ENCODE results near the gene CLCN3.

CLCN3 gene

DNA sequence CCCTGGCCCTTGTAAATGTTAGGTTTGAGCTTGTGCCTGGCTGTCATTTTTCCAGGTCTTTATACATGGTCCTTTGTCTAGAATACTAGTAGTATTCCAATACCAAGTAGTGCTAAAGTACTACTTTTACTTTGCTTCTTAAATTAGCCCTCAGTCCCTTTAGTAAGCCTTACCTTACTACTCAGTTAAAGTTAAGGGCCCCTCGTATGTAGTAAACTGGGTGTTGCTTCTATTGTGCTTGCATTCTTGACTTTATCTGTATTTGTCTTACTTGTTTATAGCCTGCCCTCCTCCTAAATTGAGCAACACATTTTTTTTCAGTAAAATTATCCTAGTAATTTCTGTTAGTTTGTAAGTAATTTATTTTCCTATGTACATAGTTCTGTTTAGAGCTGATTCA, 25.2 kb downstream of the CLCN3 start:
- TF ChIP-seq POLR2A (IDR thresholded peaks at IDR 0.05; ENCODE audit: low read depth, low read length) (no peak), PAX5 (IDR thresholded peaks at IDR 0.05; ENCODE audit: insufficient read depth, low read length, severe bottlenecking) (no peak), POU2F2 (IDR thresholded peaks at IDR 0.05; ENCODE audit: low read depth, low read length) (no peak), TAF1 (IDR thresholded peaks at IDR 0.05; ENCODE audit: low read depth, low read length) (no peak), POLR2AphosphoS5 (IDR thresholded peaks at IDR 0.05; ENCODE audit: low read depth, low read length) (no peak), SPI1 (IDR thresholded peaks at IDR 0.05; ENCODE audit: low read depth, low read length) (no peak)
- DNase-seq (ENCODE audit: insufficient read length, low spot score) (no peak), FAIRE-seq (no peak)

DNA sequence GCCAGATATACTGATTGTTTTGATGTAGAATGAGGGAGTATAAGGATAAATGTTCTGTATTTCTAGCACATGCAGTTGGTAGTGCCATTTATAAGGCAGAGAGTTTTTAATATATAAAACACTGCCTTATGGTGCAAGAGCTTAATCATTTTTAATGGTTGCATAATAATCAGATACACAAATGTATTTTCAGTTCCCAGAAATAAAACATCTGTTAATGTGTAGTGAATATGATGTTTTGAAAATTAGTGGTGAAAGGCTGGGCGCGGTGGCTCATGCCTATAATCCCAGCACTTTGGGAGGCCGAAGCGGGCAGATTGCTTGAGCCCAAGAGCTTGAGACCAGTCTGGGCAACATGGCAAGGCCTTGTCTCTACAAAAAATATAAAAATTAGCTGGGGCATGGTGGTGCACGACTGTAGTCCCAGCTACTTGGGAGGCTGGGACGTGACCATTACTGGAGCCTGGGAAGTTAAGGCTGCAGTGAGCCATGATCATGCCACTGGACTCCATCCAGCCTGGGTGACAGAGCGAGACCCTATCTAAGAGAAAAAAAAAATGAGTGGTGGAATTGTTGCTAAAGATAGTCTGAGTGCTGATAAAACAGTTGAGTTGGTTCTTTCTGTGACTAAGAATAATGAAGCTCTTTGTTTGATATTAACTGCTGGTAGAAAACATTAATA, 29.3 kb downstream of the CLCN3 start:
- DNase-seq (ENCODE audit: insufficient read length, low spot score) (no peak), FAIRE-seq (no peak)
- TF ChIP-seq POLR2A (IDR thresholded peaks at IDR 0.05; ENCODE audit: low read depth, low read length) (no peak), TAF1 (IDR thresholded peaks at IDR 0.05; ENCODE audit: low read depth, low read length) (no peak), POU2F2 (IDR thresholded peaks at IDR 0.05; ENCODE audit: low read depth, low read length) (no peak), PAX5 (IDR thresholded peaks at IDR 0.05; ENCODE audit: insufficient read depth, low read length, severe bottlenecking) (no peak), SPI1 (IDR thresholded peaks at IDR 0.05; ENCODE audit: low read depth, low read length) (no peak), POLR2AphosphoS5 (IDR thresholded peaks at IDR 0.05; ENCODE audit: low read depth, low read length) (no peak)

DNA sequence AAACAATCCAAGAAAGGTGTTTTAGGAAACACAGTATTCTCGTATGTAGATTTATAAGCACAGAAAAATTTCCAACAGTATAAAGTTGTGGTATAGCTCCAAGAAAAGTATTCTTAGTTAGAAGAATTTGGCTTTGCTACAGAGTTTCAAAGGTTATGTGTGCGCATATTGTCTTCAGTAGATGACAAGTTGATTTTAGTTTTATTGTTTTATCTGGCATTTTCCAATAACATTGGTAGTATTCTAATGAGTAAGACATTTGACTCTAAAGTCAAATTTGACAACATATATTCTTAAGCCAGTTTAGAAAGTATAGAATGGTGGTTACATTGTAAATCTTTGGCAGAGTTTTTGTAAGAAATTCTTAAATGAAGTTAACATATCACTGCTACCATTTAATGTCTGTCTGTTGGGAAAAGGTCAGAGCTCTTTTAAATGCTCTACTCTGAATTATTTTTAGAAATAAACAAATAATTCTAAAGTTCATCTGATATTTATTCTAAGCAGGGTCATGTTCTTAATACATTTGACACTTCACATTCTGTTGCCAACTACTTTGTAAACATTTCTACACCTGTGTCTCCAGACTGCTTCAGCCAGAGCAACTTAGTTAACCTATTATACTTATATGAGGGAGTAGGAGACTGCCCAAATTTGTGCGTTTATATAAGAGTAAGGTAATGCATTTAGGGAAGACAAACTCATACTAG, 30.0 kb downstream of the CLCN3 start:
- DNase-seq (ENCODE audit: insufficient read length, low spot score) (no peak), FAIRE-seq (no peak)
- no peak for TF ChIP-seq POLR2AphosphoS5 (IDR thresholded peaks at IDR 0.05; ENCODE audit: low read depth, low read length)
- no peak for TF ChIP-seq TAF1 (IDR thresholded peaks at IDR 0.05; ENCODE audit: low read depth, low read length)
- TF ChIP-seq POLR2A (IDR thresholded peaks at IDR 0.05; ENCODE audit: low read depth, low read length), result no peak
- no peak for TF ChIP-seq SPI1 (IDR thresholded peaks at IDR 0.05; ENCODE audit: low read depth, low read length)
- TF ChIP-seq POU2F2 (IDR thresholded peaks at IDR 0.05; ENCODE audit: low read depth, low read length), result no peak
- TF ChIP-seq PAX5 (IDR thresholded peaks at IDR 0.05; ENCODE audit: insufficient read depth, low read length, severe bottlenecking), result no peak

DNA sequence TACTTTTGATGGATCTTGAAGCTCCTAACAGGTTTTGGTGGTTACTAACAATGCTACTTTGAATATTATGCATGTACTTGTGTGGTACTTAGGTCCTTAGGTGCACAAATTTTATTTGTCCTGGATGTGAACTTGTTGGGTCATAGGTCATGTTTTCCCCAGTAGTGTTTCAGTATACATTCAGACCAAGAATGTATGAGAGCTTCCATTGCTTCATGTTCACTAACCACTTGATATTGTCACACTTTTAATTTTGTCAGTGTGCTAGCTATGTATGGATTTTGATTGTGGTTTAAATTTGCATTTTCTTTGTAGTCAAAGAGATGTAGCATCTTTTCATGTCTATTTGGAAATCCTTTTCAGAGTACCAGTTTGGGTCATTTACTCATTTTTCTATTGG, 32.2 kb downstream of the CLCN3 start:
- TF ChIP-seq POLR2AphosphoS5 (IDR thresholded peaks at IDR 0.05; ENCODE audit: low read depth, low read length) (no peak), TAF1 (IDR thresholded peaks at IDR 0.05; ENCODE audit: low read depth, low read length) (no peak), POU2F2 (IDR thresholded peaks at IDR 0.05; ENCODE audit: low read depth, low read length) (no peak), POLR2A (IDR thresholded peaks at IDR 0.05; ENCODE audit: low read depth, low read length) (no peak), PAX5 (IDR thresholded peaks at IDR 0.05; ENCODE audit: insufficient read depth, low read length, severe bottlenecking) (no peak), SPI1 (IDR thresholded peaks at IDR 0.05; ENCODE audit: low read depth, low read length) (no peak)
- FAIRE-seq (peak; percentile 80), DNase-seq (ENCODE audit: insufficient read length, low spot score) (no peak)

DNA sequence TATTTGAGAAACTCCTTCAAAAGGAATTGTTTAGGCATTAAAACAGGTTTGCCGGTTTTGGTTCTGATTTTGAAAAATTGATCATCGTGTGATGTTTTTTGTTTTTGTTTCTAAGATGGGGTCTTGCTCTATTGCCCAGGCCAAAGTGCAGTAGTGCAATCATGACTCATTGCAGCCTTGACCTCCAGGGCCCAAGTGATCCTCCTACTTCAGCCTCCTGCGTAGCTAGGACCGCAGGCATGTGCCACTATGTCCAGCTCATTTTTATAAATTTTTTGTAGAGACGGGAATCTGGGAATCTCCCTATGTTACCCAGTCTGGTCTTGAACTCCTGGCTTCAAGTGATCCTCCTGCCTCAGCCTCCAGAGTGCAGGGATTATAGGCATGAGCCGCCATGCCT, 35.0 kb downstream of the CLCN3 start:
- DNase-seq (ENCODE audit: insufficient read length, low spot score) (no peak), FAIRE-seq (no peak)
- TF ChIP-seq POU2F2 (IDR thresholded peaks at IDR 0.05; ENCODE audit: low read depth, low read length), result no peak
- TF ChIP-seq POLR2A (IDR thresholded peaks at IDR 0.05; ENCODE audit: low read depth, low read length), result no peak
- no peak for TF ChIP-seq PAX5 (IDR thresholded peaks at IDR 0.05; ENCODE audit: insufficient read depth, low read length, severe bottlenecking)
- no peak for TF ChIP-seq POLR2AphosphoS5 (IDR thresholded peaks at IDR 0.05; ENCODE audit: low read depth, low read length)
- no peak for TF ChIP-seq TAF1 (IDR thresholded peaks at IDR 0.05; ENCODE audit: low read depth, low read length)
- no peak for TF ChIP-seq SPI1 (IDR thresholded peaks at IDR 0.05; ENCODE audit: low read depth, low read length)

DNA sequence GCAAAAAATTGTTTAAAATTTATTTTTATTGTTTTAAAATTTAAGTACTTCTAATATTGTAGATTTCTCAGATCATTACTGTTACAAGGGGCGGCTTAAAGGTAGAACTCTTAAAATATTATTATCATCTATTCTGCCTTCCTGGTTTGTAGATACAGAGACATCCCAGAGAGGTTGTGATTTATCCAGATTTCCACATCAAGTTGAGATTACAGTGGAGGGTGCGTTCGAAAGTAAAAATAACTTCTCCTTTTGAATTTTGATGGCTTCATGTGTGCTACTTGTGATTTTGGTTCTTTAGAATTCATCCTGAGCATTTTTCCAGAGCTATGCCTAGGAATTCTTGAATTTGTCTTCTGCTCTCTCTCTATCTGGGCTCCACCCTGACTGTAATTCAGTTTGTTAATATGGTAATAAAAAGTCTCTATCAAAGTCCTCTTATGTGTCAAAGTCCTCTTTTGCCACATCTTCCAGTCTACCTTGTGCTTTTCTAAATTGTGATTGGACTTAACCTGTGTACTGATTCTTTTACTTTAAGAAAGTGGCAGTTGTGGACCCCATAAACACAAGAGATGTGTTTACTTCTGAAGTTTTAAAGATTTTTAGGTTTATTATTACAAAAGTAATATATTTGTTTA, 37.2 kb downstream of the CLCN3 start:
- no peak for TF ChIP-seq PAX5 (IDR thresholded peaks at IDR 0.05; ENCODE audit: insufficient read depth, low read length, severe bottlenecking)
- TF ChIP-seq POU2F2 (IDR thresholded peaks at IDR 0.05; ENCODE audit: low read depth, low read length), result no peak
- TF ChIP-seq SPI1 (IDR thresholded peaks at IDR 0.05; ENCODE audit: low read depth, low read length), result no peak
- no peak for TF ChIP-seq POLR2AphosphoS5 (IDR thresholded peaks at IDR 0.05; ENCODE audit: low read depth, low read length)
- TF ChIP-seq POLR2A (IDR thresholded peaks at IDR 0.05; ENCODE audit: low read depth, low read length), result no peak
- TF ChIP-seq TAF1 (IDR thresholded peaks at IDR 0.05; ENCODE audit: low read depth, low read length), result no peak
- FAIRE-seq (no peak), DNase-seq (ENCODE audit: insufficient read length, low spot score) (no peak)

DNA sequence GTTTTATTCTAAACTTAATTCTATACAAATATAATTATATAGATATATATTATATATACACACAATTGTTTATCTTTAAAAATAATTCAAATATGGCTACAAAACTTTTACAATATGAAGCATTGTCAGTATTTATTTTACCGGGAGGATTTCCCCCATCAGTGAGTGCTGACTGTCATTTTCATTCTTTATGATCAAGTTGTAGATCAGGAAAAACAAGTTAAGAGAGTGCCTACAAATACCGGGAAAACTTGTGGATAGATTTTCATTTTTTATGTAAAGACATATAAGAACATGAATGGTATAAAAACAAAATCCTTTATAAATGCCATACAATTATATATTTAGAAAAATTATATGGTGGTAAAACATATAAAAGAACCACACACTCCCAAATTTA, 37.8 kb downstream of the CLCN3 start:
- FAIRE-seq (no peak), DNase-seq (ENCODE audit: insufficient read length, low spot score) (no peak)

DNA sequence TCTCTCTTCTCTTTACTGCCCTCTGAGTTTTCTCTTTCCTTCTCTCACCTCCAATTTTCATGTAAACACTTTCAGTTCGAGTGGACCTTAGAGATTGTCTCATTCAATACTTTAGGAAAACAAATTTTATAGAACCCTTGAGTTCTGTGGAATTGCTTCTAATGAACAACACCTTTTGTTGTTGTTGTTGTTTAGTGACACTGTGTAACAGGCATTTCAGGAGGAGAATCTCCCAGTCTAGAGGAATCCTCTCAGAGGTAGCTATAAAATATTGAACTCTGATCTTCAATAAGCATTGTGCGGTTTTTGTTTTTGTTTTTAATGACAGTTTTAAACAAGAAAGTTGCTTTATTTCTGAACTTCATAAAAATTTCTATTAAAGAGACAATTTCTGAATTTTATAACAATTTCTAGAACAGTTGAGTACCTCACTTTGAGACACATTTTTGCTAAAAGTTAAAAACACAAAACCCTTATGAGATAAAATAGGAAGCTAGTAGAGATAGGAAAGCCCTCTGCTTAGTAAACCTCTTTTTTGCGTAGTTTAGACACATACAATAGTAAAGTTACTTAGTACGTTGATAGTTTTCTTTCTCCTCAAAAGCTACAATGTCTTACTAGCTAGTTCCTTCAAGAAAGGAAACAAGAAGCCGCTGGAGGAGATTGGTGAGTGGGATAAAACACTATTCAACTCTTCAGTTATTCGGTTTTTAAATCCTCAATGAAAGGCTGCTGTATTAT, 38.8 kb downstream of the CLCN3 start:
- DNase-seq (ENCODE audit: insufficient read length, low spot score) (no peak), FAIRE-seq (peak; percentile 56)
- no peak for TF ChIP-seq POLR2AphosphoS5 (IDR thresholded peaks at IDR 0.05; ENCODE audit: low read depth, low read length)
- TF ChIP-seq POLR2A (IDR thresholded peaks at IDR 0.05; ENCODE audit: low read depth, low read length), result no peak
- no peak for TF ChIP-seq PAX5 (IDR thresholded peaks at IDR 0.05; ENCODE audit: insufficient read depth, low read length, severe bottlenecking)
- TF ChIP-seq TAF1 (IDR thresholded peaks at IDR 0.05; ENCODE audit: low read depth, low read length), result no peak
- TF ChIP-seq SPI1 (IDR thresholded peaks at IDR 0.05; ENCODE audit: low read depth, low read length), result no peak

More for the DNA sequence above, 37.8 kb downstream of the CLCN3 start:
- TF ChIP-seq POLR2A (IDR thresholded peaks at IDR 0.05; ENCODE audit: low read depth, low read length), result no peak
- no peak for TF ChIP-seq TAF1 (IDR thresholded peaks at IDR 0.05; ENCODE audit: low read depth, low read length)
- no peak for TF ChIP-seq SPI1 (IDR thresholded peaks at IDR 0.05; ENCODE audit: low read depth, low read length)
- TF ChIP-seq PAX5 (IDR thresholded peaks at IDR 0.05; ENCODE audit: insufficient read depth, low read length, severe bottlenecking), result no peak
- no peak for TF ChIP-seq POU2F2 (IDR thresholded peaks at IDR 0.05; ENCODE audit: low read depth, low read length)
- no peak for TF ChIP-seq POLR2AphosphoS5 (IDR thresholded peaks at IDR 0.05; ENCODE audit: low read depth, low read length)

All from GM12891 (cell line).